ENCODE results near the gene C10orf120.

Gene C10orf120

GRCh38 chr10:122659651-122660050, 40.0 kb downstream of the C10orf120 start:
- Mint-ChIP-seq H3K4me3 (no peak overlapping the region), H3K27ac (no peak overlapping the region), H3K9me3 (no peaks in the 10 kb centered on the region), H3K36me3 (ENCODE audit: low read depth) (no peaks in the 10 kb centered on the region), H3K27me3 (peaks cover 26% of the 10 kb centered on the region), H3K4me1 (ENCODE audit: low read depth) (no peaks in the 10 kb centered on the region)
- DNase-seq: no peak

GRCh38 chr10:122659126-122659525, 40.5 kb downstream of the C10orf120 start:
- H3K27me3 Mint-ChIP-seq: peaks cover 25% of the 10 kb centered on the region
- H3K4me1 Mint-ChIP-seq (ENCODE audit: low read depth): no peaks in the 10 kb centered on the region
- no peak overlapping the region for H3K4me3 Mint-ChIP-seq
- no peaks in the 10 kb centered on the region for H3K36me3 Mint-ChIP-seq (ENCODE audit: low read depth)
- DNase-seq: no peak
- no peaks in the 10 kb centered on the region for H3K9me3 Mint-ChIP-seq
- no peak overlapping the region for H3K27ac Mint-ChIP-seq

DNA sequence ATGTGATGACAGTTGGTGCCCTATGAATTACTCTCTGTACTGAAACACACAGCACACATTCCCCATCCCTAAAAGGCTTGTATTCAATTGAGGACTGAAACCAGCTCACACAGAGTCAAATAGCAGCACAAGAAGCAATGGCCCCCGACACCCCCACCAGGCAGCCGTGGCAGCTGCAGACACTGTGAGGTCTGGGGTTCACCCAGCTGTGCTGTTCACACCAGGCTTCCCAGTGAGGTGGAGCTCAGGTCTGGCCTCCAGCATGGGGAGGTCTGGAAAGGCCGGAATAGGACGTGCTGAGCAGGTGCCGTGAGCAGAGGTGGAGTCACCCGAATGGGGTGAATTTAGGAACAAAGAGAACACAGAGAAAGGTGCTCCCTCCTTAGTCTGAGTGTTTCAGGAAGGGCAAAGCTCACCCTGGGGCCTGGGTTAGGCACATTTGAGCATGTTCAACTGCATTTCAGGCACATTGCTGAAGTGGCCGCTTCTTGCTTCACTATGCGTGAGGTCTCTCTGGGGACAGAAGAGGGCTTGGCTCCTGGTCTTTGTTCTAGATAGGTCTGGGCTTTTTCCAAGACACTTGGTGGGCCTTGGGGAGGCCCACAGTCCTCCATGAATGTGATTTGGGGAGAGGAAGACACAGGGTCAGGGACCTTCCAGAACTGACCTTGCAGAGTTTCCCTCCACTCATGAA, 41.1 kb downstream of the C10orf120 start:
- Mint-ChIP-seq H3K27me3 (peaks cover 20% of the 10 kb centered on the region), H3K4me1 (ENCODE audit: low read depth) (no peaks in the 10 kb centered on the region), H3K4me3 (no peak overlapping the region), H3K27ac (no peak overlapping the region), H3K9me3 (no peaks in the 10 kb centered on the region), H3K36me3 (ENCODE audit: low read depth) (no peaks in the 10 kb centered on the region)
- no peak for DNase-seq

DNA sequence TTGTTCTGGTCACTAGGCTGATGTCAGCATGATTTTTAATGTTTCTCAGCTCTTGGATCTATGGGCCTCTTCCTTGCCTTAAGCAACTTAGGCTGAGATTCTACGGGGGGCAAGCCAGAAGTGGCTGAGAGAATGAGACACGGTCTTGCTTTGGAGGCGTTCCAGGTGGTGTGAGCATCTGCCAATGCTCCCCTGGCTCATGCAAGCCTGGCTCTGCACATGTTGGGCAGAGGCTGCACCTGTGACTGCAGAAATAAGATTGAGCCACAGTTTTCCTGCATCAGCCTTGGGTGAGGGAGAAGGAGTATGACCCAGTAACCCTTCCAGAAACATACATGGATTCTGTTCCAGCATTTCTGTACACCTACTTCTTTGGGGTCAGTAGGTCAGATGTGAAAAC, 41.9 kb downstream of the C10orf120 start:
- DNase-seq: no peak
- no peaks in the 10 kb centered on the region for H3K9me3 Mint-ChIP-seq
- no peak overlapping the region for H3K27ac Mint-ChIP-seq
- peaks cover 24% of the 10 kb centered on the region for H3K27me3 Mint-ChIP-seq
- no peaks in the 10 kb centered on the region for H3K4me1 Mint-ChIP-seq (ENCODE audit: low read depth)
- H3K36me3 Mint-ChIP-seq (ENCODE audit: low read depth): no peaks in the 10 kb centered on the region
- no peak overlapping the region for H3K4me3 Mint-ChIP-seq

DNA sequence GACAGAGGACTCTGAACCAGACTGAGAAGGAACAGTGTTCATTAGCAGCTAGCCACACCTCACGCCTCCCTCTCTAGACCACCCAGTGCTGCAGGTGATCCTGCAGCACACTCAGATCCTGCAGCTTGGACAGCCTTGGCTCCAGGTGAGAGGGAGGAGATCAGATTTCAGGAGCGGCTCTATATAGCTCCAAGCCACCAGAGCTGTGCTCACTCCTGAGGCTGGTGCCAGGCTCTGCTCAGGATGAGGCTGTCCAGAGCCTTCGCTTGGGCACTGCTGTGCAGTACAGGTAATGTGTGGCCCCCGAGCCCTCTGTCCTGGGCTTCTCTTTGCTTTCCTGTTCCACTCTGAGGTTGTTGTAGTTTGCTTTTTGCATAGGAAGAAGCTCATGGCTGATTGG, 42.4 kb downstream of the C10orf120 start:
- no peaks in the 10 kb centered on the region for H3K4me1 Mint-ChIP-seq (ENCODE audit: low read depth)
- DNase-seq: no peak
- H3K4me3 Mint-ChIP-seq: no peak overlapping the region
- H3K9me3 Mint-ChIP-seq: no peaks in the 10 kb centered on the region
- no peak overlapping the region for H3K27ac Mint-ChIP-seq
- no peaks in the 10 kb centered on the region for H3K36me3 Mint-ChIP-seq (ENCODE audit: low read depth)
- peaks cover 23% of the 10 kb centered on the region for H3K27me3 Mint-ChIP-seq

DNA sequence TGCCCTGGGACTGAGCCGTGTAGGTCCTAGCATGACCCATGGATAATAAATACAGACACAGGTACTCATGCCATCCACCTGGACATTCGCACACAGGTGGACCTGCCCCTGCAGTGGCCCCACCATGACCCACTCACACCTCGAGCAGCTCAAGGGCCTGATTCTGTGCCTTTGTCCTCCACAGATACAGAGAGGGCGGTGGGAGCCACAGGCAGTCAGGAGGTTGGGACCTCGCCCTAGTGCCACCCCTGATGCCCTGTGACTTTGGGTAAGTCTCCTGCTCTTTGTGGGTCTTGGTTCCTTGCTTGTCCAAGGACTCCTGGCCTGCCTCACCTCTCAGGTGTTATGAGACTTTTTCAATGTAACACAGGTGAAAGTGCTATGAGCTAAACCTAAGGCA, 42.9 kb downstream of the C10orf120 start:
- Mint-ChIP-seq H3K27me3 (peaks cover 22% of the 10 kb centered on the region), H3K27ac (no peak overlapping the region), H3K4me1 (ENCODE audit: low read depth) (no peaks in the 10 kb centered on the region), H3K9me3 (no peaks in the 10 kb centered on the region), H3K4me3 (no peak overlapping the region), H3K36me3 (ENCODE audit: low read depth) (no peaks in the 10 kb centered on the region)
- no peak for DNase-seq

DNA sequence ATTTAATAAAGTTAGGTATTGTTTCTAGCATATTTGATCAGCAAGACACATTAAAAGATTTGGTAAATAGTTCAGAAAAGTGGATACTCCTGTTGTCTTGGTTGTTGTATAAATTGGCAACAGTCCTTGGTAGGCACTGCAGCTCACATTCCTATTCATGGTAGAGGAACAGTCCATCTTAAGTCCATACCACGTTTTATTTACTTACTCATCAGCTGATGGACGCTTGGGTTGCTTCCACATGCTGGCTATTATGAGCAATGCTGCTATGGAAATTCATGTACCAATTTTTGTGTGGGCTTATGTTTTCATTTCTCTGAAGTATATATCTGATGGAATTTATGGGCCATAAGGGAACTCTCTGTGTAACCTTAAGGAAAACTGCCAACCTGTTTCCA, 43.3 kb downstream of the C10orf120 start:
- H3K4me1 Mint-ChIP-seq (ENCODE audit: low read depth): no peaks in the 10 kb centered on the region
- H3K4me3 Mint-ChIP-seq: no peak overlapping the region
- no peaks in the 10 kb centered on the region for H3K36me3 Mint-ChIP-seq (ENCODE audit: low read depth)
- no peaks in the 10 kb centered on the region for H3K9me3 Mint-ChIP-seq
- no peak overlapping the region for H3K27ac Mint-ChIP-seq
- DNase-seq: no peak
- peaks cover 24% of the 10 kb centered on the region for H3K27me3 Mint-ChIP-seq

DNA sequence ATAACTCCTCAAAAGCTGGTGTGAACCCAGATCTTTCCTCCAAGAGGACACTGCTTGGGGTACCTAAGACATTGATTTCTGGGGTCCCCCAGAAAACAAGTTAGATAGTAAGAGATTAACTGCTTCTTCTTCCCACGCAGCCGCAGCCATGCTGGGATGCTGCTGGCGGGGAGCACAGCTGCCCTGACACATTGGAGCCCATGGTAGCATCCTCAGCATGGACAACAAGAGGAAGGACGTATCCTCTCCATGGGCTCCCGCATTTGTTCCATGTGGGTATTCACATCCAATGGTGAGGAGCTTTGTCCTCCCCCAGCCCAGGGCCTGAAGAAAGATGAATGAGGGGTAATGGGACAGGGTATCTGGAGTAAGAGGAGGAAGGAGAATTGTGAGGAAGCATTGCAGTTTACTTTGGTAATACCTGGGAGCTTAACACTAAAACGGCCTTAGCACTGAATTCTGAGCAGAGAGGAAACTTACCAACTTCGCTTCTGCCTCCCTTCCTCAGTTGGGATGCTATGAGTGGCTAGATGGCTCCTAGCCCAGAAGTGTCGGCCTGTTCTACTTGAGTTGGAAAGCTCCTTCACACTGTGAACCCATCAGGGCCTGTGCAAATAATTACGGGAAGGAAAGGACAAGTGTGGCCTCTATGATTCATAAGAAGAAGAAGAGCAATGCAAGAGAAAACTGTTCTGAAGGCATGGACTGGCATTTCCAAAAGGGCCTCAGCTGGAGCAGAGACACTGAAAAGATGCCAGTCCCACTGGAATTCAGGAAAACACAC, 43.9 kb downstream of the C10orf120 start:
- H3K4me3 Mint-ChIP-seq: no peak overlapping the region
- no peak for DNase-seq
- H3K27ac Mint-ChIP-seq: no peak overlapping the region
- peaks cover 29% of the 10 kb centered on the region for H3K27me3 Mint-ChIP-seq
- H3K4me1 Mint-ChIP-seq (ENCODE audit: low read depth): no peaks in the 10 kb centered on the region
- no peaks in the 10 kb centered on the region for H3K36me3 Mint-ChIP-seq (ENCODE audit: low read depth)
- H3K9me3 Mint-ChIP-seq: no peaks in the 10 kb centered on the region

GRCh38 chr10:122650331-122650730, 49.3 kb downstream of the C10orf120 start:
- DNase-seq: no peak
- Mint-ChIP-seq H3K9me3 (no peaks in the 10 kb centered on the region), H3K27ac (no peak overlapping the region), H3K27me3 (peaks cover 44% of the 10 kb centered on the region), H3K4me3 (no peak overlapping the region), H3K36me3 (ENCODE audit: low read depth) (no peaks in the 10 kb centered on the region), H3K4me1 (ENCODE audit: low read depth) (no peaks in the 10 kb centered on the region)

GRCh38 chr10:122649903-122650302, 49.7 kb downstream of the C10orf120 start:
- H3K9me3 Mint-ChIP-seq: no peaks in the 10 kb centered on the region
- no peaks in the 10 kb centered on the region for H3K4me1 Mint-ChIP-seq (ENCODE audit: low read depth)
- no peaks in the 10 kb centered on the region for H3K36me3 Mint-ChIP-seq (ENCODE audit: low read depth)
- no peak overlapping the region for H3K27ac Mint-ChIP-seq
- no peak for DNase-seq
- H3K4me3 Mint-ChIP-seq: no peak overlapping the region
- peaks cover 40% of the 10 kb centered on the region for H3K27me3 Mint-ChIP-seq

GRCh38 chr10:122648599-122649428, 50.8 kb downstream of the C10orf120 start:
- peak; percentile 40 for DNase-seq
- Mint-ChIP-seq H3K36me3 (ENCODE audit: low read depth) (no peaks in the 10 kb centered on the region), H3K4me3 (no peak overlapping the region), H3K27me3 (peaks cover 37% of the 10 kb centered on the region), H3K27ac (no peak overlapping the region), H3K9me3 (no peaks in the 10 kb centered on the region), H3K4me1 (ENCODE audit: low read depth) (no peaks in the 10 kb centered on the region)
